NCI-H69 (cell line): Measurements from ENCODE around the gene MSI2.

ENCODE experiments used
- DNase-seq: peaks from one replicate; lab custom pipeline; 2025; lab: John Stamatoyannopoulos, UW

MSI2 gene

DNA sequence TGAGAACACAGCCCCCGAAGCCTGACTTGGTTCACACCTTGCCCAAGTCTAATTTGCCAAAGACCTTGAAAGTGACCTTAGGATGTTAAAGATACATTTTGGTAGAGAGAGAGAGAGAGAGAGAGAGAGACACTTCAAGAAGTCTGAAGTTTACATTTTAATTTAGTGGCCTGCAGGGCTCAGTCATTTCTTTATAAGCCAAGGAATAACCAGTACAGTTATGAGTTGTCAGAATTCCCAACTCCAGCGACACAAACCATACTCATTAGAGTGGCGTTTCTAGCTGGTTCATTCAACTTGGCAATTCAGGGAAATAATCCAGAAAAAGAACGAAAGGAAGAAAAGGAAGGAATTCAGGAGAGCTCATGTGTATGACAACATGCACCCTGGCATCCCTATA is 284.7 kb downstream of the MSI2 start:
- no peak for DNase-seq

DNA sequence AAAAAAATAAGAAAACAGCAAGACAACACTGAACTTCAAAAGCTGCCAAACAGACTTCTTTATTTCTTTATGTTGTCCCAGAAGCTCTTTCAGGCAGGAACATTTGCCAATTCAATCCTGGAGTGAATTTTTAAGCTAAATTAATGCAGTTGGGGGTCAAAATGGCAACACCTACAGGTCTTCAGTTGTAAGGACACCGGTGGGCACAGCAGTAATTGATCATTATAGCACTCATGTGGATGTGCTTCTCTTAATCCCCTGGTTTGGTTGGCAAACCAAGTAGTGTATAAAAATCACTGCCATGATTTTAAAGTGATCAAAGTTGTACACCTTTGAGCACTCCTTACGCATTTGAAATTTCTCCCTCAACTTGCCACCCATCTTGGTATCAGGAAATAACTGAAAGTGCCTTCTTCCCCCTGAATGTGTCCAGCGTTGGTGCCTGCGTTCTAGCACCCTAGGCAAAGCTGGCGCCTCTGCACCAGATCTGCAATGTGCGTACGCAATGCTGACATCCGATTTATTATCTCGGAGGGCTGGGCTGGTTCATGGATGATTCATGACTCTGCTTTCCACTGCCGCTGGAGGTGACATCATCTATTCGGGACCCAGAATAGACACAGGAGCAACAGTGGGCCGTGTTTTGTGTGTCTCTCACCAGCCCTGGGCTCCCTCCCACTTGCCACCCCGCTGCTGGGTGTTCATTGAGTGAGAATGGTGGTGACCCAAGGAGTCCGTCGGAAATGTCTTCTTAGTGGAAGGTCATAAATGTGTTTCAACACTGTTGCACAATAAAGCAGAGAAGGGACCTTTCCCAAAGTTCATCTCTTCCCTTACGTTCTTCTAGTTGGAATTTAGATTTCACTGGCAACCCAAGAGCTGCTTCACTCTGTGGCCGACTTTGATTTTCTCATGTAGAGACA is 285.4 kb downstream of the MSI2 start:
- DNase-seq: peak; percentile 66

DNA sequence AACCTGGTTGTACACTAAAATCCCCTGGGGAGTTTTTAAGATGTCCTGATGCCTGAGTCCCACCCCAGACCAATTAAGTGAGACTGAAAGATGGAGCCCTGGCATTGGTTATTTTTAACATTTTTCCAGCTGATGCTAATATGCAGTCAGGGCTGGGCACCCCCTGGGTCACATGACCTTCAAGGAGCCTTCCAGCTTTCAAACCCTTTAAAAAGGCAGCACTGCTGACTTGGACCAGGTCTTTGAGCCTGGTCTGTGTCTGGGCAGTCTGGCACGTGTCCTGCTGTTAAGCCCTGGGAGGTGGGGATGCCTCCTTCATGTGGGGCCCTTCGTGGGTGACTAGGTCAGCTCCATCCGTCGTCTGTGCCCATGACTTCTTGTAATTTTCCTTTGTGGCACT is 286.2 kb downstream of the MSI2 start:
- no peak for DNase-seq

DNA sequence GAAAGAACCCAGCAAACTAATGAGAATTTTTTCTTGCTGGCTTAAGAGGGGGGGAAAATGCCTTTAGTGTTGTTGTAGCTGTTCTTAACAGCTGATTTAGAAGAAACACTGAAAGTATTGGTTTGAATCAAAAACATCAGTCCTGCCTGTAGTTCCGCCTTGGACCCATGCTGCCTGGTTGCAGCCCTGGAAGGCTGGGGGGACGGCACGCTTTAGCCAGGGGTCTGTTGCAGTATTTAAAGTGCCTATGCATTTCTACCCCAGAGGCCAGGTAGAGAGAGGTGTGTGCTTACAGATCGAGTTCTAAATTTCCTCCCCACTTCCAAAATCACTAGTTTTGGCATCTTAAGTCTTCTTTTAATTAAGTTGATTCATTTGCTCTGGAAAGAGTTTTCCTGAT is 286.9 kb downstream of the MSI2 start:
- no peak for DNase-seq

DNA sequence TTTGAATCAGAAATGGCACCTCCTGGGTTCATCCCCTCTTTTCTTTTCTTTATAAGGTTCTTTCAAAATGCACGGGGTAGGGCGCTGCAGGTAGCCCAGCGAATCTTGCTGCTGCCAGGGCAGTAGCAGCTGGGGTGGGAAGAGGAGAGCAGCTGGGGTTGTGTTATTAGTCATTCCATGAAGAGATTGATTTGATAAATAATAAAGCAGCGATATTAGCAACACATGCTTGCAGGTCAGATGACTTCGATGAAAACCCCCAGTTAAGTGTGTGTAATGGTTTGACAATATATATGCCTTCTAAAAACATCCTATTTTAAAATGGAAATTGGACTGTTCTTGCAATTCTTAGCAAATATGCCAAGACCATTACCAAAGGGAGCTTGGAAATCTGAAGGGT is 288.1 kb downstream of the MSI2 start:
- peak; percentile 85 for DNase-seq

DNA sequence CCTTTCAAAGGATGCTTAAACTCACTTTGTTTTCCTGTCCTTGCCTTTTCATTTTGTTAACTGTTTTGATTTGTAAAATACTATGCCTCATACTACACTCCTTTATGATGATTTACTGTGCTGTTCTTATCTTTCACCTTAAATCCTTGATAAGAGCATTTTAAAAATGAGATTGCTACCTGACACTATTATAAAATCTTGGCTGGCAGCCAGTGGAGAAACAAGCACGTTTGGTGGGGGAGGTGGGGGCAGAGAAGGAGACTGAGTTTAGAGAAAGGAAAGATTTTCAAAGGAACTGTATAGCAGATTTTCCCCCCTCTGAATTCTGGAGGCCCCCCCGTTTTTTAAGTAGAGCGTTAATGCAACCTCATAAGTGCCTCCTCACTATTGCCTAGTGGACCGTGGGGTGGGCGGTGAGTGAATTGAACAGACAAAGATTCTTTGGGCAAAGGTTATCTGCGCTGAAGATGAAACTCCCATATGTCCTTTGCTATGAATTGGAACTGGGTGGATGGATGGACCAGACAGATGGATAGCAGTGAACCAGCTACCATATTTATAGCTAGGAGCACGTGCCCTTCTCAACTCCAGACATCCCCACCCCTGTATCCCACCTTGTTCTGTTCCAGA is 288.6 kb downstream of the MSI2 start:
- DNase-seq: peak; percentile 82

DNA sequence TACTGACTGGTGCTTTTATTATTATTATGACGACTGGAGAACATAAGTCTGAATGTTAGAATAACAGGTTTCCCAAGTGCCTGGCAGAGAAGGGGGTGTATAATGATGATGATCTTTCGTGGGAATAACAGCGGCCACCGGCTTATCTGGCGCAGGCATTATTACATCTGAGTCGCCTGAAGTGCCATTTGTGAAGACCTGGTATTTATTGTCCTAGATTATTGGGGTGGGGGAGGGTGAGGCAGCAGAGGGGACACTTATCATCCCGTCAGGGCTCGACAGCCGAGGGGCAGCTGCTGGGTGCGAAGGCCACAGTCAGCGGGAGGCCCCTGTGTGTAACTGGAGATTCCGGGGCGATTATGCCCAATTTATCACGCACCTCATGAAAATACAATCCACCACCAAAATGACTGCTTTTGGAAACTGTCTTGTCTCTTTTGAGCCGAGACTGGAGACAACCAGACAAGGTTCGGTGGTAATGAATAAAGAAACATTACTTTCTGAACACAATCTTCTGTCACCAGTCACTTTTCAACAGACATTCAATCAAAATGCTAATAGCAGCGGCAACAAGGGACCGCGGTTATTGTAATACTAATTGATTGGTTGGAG is 289.5 kb downstream of the MSI2 start:
- DNase-seq: peak; percentile 70

DNA sequence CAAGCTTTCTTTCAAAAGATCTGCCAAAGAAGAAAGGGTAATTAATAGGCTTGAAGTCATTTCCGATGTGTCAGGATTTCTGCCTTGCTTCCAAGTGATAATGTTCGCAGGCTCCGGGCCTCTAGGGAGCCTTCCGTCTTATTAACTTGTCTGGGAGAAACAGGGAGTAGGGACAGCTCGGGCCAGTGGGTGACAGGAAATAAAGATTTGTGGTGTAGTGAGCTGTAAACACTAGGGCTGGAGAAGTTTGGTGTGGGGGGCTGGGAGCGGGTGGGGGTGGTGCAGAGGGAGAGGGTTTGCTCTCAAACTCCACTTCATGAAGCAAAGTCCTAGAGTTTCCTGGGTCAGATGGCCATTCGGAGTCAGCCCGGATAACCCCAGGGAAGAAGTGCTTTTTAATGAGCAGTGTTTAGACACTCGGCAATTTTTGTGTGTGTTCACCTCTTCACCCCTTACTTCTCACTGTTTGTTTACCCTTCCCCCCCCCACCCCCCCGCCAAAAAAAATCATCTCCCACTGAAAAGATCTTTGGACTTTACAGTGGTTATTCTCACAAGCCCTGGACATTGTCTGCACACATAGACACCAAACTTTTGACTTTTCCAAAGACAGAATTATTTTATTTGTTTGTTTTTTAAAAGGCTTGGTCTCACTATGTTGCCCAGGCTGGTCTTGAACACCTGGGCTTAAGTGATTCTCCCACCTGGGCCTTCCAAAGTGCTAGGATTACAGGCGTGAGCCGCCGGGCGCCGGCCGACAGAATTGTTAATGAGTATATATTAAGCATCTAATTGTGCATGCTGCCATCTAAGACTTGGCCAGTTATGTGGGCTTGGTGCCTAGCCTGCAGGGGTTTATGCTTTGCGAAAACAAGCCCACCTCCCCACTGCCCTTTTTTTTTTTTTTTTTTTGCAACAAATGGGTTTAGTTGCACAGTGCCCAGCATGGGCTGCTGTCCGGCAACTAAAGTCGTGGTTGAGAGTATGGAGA is 292.4 kb downstream of the MSI2 start:
- peak; percentile 91 for DNase-seq

DNA sequence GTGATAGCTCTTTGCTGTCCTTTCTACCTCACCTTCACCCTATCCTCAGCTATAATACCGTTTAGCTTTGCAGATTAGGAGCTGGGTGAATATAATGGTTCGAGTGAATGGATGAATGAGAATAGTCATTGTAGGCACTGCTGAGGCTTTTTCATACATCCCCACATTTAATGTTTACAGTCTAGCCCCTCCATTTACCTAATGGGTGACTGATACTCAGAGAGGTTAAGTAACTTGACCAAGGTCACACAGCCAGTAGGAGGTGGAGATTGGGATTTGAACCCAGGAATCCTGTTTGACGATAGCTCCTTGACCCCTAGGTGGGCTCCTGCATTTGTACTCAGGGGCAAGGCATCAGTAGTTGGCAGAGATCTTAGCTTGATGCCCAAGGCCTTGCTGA is 293.1 kb downstream of the MSI2 start:
- no peak for DNase-seq

DNA sequence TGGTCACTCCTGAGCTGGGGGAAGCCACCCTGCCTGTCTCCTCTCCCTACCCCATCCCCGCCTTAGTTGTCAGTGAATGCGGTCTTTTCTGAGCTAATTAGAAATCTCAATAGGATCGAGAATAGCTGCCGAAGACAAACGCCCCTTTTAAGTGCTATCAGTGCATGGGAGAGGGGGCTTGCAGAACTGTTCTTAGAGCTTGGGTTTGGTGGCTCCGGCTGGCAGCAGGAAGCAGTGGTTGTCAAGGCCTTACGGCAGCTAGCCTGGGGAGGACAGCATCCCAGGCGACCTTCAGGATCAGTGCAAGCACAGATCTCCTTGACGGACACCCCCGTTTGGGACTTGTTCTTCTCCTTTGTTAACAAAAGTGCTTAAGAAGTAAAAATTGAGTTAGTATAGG is 293.7 kb downstream of the MSI2 start:
- no peak for DNase-seq

DNA sequence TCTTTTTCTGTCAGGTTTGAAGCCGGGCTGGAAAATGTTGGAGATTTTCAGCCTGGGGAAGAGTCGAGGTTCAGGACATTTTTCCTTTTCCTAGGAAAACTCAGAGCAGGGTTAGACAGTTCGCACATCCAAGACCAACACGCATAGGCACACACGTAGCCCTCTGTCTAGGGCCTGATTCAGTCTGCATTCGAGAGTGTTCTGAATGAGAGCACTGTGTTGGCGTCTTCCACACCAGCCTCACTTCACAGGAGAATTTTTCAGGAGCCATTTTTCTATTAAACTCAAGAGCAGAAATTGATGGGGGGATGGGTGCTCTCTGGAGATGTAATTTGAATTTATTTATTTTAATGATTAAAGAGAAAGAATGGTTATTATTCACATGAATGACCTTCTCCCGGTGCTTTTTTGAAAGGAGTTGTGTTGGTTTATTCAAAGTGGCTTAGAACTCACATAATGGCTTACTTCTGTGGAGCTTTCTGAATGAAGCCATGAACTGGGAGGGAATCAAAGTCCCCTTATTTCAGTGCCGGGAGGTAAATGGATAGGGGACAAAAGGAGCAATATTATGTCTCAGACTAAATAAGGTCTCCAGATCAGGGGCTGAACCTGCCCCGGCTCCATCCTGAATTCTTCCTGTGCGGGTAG is 294.5 kb downstream of the MSI2 start:
- DNase-seq: no peak

DNA sequence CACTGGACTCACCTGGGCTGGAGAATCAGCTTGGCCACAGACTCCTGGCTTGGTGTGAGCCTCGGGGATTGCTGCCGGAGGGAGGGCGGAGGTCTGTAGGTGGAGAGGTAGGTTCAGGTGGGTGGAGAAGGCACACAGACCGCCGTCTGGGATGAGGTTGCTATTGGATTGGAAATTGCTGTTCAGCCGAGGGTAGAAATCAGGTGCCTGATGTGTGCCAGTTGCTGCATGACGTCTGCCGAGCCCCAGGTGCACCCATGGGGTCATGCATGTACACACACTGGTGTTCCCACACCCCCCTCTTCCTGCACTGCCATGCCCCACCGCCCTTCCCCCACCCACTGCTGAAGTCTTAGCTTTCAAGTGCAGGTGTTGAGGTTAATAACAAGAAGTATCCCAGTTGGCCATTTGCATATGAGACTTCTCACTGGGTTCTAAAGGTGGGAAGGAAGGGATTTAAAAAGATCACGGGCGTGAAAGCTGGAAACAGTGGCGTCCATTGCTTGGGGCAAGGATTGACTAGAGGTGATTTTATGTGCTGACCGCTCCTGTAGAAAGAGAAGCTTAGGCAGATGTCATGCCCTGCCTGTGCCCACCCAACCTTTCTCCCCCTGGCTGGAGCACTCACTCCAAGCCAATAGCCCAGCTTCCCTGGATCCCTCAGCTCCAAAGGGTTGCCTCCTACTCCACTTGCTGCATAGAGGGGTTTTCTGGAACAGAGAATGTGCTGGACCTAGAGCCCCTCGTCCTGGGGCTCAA is 295.2 kb downstream of the MSI2 start:
- peak; percentile 74 for DNase-seq

DNA sequence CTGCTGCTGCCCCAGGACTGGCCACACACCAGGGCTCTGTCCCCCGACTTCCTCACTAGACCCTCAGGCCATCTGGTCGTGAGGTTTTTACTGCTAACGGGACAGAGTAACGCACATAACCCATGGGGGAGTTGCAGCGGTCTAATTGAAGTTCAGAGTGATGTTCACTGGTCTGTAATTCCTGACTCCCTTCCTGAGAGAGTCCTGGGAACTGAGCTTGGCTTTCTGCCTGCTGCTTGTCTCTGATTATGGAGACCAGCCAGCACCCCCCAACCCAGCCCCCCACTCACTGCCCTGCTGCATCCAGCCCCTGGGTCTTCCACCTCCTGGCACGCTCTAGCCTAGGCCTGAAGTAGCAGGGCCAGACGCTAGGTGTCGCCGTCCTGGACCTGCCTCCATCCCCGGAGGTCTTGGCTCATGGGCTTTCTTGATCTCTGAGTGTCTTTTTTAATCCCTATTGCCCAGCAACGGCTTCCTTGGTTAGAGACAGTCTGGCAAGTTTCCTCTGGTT is 295.8 kb downstream of the MSI2 start:
- DNase-seq: peak; percentile 36

DNA sequence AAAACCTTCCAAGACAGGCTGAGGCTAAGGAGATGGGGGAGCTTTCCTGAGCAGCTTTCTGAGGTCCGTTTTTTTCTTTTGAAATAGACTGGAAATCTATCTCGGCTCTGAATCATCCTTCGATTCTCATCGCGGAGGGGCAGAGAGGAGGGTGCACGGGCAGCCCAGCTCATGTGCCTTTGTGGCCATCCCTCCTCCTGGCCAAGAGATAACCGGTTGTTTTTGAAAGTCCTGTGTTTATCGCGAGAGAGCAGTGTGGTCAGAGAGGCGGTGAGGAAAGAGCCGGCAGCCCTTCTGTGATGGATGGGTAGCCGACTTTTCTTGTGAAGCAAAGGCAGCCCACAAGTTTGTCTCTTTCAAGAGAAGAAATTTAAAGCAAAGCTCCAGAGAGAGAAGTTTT is 297.2 kb downstream of the MSI2 start:
- no peak for DNase-seq

DNA sequence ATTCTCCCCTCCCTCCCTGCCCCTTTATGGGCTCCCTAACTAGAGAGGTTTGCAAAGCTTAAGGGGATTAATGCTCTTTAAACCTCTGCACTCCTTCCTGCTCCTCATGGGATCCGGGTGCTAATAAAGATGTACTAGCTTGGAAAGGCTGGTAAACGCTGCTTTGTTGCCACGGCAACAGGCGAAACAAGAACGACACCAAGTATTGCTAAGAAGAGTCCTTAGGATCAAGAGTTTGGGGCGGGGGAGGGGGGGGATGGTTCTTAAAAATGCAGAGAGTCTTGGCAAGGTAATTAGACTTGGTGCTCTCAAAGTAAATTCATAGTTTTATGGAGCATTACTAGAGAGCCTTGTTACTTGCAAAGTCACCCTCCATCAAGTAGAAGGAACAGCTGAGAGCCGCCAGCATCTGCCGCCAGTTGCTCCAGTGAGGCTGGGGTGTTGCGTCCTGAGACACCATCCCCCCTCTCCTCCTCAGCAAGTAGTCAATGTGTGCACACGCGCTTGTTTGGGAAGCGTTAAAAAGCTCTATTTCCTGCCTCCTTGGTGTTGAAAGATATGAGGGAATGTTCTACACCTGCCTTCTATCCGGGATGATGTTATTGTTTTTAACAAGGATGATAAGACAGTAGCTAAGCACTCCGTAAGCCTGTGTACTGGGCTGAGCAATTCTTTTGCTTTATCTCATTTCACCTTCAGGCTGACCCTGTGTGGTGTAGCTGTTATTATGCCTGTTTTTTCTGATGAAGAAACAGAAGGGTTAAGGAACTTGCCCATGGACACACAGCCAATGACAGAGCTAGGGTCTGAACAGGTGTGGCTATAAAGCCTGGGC is 297.9 kb downstream of the MSI2 start:
- peak; percentile 41 for DNase-seq

DNA sequence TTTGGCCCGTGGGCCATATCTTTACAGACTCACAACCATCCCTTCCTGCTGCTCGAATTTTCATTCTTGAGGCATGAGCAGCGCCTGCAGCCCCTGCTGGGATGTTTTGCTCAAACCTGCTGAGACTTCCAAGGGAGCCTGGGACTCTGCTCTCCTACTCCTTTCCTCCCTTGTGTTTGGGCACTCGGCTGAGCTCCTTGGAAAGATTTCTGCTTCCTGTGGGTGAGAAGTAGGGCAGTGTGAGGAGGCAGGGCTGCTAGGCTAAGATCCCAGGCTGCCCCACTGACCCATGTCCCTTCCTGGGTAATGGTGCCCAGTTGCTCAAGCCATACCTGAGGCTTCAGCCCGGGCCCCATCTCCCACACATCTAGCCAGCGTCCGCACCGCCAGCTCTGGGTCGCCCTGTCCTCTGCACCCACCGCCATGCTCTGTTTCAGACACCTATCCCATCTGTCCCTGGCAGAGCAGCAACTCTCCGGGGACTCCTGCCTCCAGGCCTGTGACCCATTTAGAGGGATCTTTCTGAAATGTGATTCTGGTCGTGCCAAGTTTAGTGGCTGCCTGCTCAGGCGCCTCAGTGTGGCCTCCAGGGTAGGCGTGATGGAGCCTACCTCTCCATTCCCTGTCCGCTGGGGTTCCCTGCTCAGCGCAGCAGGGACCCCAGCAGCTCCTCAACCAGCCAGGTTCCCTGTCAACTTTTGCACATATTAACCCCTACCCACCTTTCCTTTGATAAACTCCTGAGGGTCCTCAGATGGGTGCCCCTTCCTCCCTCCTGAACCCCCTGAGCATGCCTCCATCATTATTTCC is 298.7 kb downstream of the MSI2 start:
- no peak for DNase-seq

DNA sequence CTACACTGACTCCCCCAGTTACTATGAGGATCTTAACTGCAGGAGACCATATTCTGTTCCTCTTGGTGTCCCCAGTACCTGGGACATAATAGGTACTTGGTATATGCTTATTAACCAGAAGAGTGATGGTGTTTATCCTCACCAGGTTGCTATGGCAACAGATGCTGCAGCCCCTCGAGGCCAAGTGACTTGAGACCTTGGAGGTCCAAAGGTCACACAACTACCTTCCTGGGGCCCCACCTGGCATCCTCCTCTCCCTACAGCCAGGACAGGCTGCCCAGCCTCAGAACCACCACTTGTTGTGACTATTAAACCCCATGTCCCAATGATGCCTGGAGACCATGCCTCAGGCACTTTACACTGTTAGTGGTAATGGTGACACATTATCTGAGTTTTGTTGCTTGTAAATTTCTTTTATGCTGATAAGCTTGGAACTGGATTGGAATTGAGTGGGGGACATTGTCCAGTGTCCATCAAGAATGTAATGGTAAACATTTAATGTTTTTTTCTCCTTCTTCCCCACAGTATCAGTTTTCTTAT is 299.4 kb downstream of the MSI2 start:
- peak; percentile 38 for DNase-seq

DNA sequence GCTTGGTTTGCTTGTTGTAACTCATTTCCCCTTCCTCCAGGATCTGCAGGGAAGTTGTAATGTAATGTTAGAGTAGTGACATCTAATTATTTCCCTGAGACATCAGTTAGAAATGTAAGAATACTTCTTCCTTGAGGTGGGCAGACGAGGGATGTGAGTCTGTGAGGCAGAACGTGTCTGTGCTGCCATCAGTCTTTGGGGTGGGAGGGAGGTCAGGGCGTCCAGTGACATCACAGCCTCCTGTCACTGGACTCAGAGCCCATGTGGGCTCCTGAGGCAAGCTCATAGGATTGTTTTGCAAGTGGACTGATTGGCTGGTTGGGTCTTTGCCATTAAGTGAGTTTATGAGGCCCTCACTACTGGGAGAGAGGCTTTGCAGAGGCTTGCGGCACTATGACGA is 300.0 kb downstream of the MSI2 start:
- DNase-seq: no peak
